IMR-90 (cell line): ENCODE results near the gene CCL13. TPM values are rescaled to one million over a fixed set of nuclear protein-coding genes. Genes with fewer than 3 reads are reported as not detected.

ENCODE experiments used
- ATAC-seq: fragments of 200-7000 bp; cut with Tn5 transposase; 2 replicates; pipeline ENCODE4 v1.9.1; 2020; ENCODE audit warnings: low read depth, mild to moderate bottlenecking, moderate library complexity
- BruUV-seq: library from RNA; stranded (reverse); fragments of 400-500 nt; replicated peaks from 2 replicates; lab custom pipeline; 2021; lab: Mats Ljungman, UMichigan
- CTCF ChIA-PET: fragments of 300-600 bp; formaldehyde crosslinking; extraction: SDS; loops from one replicate; lab custom pipeline; 2021; ENCODE audit warnings: antibody characterized with exemption; lab: Yijun Ruan, JAX
- POLR2A ChIA-PET: fragments of 300-600 bp; sonication (Branson Sonifier 250); formaldehyde crosslinking; loops from one replicate; lab custom pipeline; 2022; ENCODE audit warnings: antibody characterized with exemption; ENCODE audit not compliant: unreplicated experiment; lab: Charles Lee
- DNase-seq: peaks from one replicate; pipeline ENCODE4 v3.0.0; 2013
- H2AFZ ChIP-seq: replicated peaks from 2 replicates; pipeline ENCODE3; 2013; ENCODE audit warnings: low read length, mild to moderate bottlenecking; ENCODE audit not compliant: poor library complexity
- H2AK5ac ChIP-seq: 2 replicates; pipeline ENCODE4 v1.6.1; 2013; ENCODE audit warnings: low read depth, low read length, inconsistent platforms
- H2AK9ac ChIP-seq: replicated peaks from 2 replicates; pipeline ENCODE3; 2013; ENCODE audit warnings: mild to moderate bottlenecking, low read depth, low read length, moderate library complexity; ENCODE audit not compliant: poor library complexity
- H2BK120ac ChIP-seq: 2 replicates; pipeline ENCODE4 v1.6.1; 2013; ENCODE audit warnings: low read depth, low read length, inconsistent platforms
- H2BK15ac ChIP-seq: 3 replicates; pipeline ENCODE4 v1.6.1; 2013; ENCODE audit warnings: low read depth, low read length, inconsistent platforms
- H2BK20ac ChIP-seq: 2 replicates; pipeline ENCODE4 v1.6.1; 2013; ENCODE audit warnings: low read depth, mild to moderate bottlenecking, inconsistent platforms, low read length, moderate library complexity
- H2BK5ac ChIP-seq: 2 replicates; pipeline ENCODE4 v1.6.1; 2013; ENCODE audit warnings: mild to moderate bottlenecking, low read depth, low read length, inconsistent platforms; ENCODE audit not compliant: poor library complexity, severe bottlenecking
- H3K14ac ChIP-seq: replicated peaks from 2 replicates; pipeline ENCODE4 v1.6.1; 2013; ENCODE audit warnings: low read depth, low read length, inconsistent platforms
- H3K18ac ChIP-seq: 2 replicates; pipeline ENCODE4 v1.6.1; 2013; ENCODE audit warnings: low read depth, low read length, control low read depth
- H3K23ac ChIP-seq: 2 replicates; pipeline ENCODE4 v1.6.1; 2013; ENCODE audit warnings: low read depth, low read length, inconsistent platforms
- H3K27ac ChIP-seq: 2 replicates; pipeline ENCODE4 v1.5.1; 2013; ENCODE audit warnings: mild to moderate bottlenecking, control low read depth, low read length; ENCODE audit not compliant: insufficient read depth
- H3K27me3 ChIP-seq: 2 replicates; pipeline ENCODE4 v1.6.1; 2013; ENCODE audit warnings: low read length; ENCODE audit not compliant: control insufficient read depth, insufficient read depth
- H3K36me3 ChIP-seq: 2 replicates; pipeline ENCODE4 v1.6.1; 2013; ENCODE audit warnings: low read length, mixed read lengths; ENCODE audit not compliant: control insufficient read depth, insufficient read depth
- H3K4ac ChIP-seq: 2 replicates; pipeline ENCODE4 v1.6.1; 2013; ENCODE audit warnings: low read depth, low read length, inconsistent platforms
- H3K4me1 ChIP-seq: 2 replicates; pipeline ENCODE4 v1.6.1; 2013; ENCODE audit warnings: low read length, mixed read lengths; ENCODE audit not compliant: control insufficient read depth, insufficient read depth
- H3K4me2 ChIP-seq: 2 replicates; pipeline ENCODE4 v1.6.1; 2013; ENCODE audit warnings: low read depth, mild to moderate bottlenecking, control low read depth, low read length, moderate library complexity
- H3K4me3 ChIP-seq: 2 replicates; pipeline ENCODE4 v1.5.1; 2013; ENCODE audit warnings: low read depth, mild to moderate bottlenecking, control low read depth, low read length, moderate library complexity; ENCODE audit not compliant: insufficient read depth
- H3K56ac ChIP-seq: 2 replicates; pipeline ENCODE4 v1.6.1; 2013; ENCODE audit warnings: low read length, inconsistent platforms; ENCODE audit not compliant: insufficient read depth; ENCODE audit errors: extremely low read depth
- H3K79me1 ChIP-seq, 2 experiments: 2 replicates each; pipeline ENCODE4 v1.6.1; 2013; ENCODE audit warnings: low read length in 2 of 2, inconsistent platforms in 1 of 2, low read depth in 1 of 2
- H3K9ac ChIP-seq: 2 replicates; pipeline ENCODE4 v1.6.1; 2013; ENCODE audit warnings: low read depth, low read length, control low read depth
- H3K9me1 ChIP-seq: 2 replicates; pipeline ENCODE4 v1.6.1; 2013; ENCODE audit warnings: low read length, inconsistent platforms; ENCODE audit not compliant: insufficient read depth
- H3K9me3 ChIP-seq: 2 replicates; pipeline ENCODE4 v1.6.1; 2013; ENCODE audit warnings: low read length; ENCODE audit not compliant: control insufficient read depth, insufficient read depth
- H4K20me1 ChIP-seq: 2 replicates; pipeline ENCODE4 v1.6.1; 2013; ENCODE audit warnings: low read length, inconsistent platforms; ENCODE audit not compliant: insufficient read depth
- H4K5ac ChIP-seq: 2 replicates; pipeline ENCODE4 v1.6.1; 2013; ENCODE audit warnings: mild to moderate bottlenecking, low read depth, low read length, control low read depth
- H4K8ac ChIP-seq, 2 experiments: 2 replicates each; pipeline ENCODE4 v1.6.1; 2013; ENCODE audit warnings: low read depth in 2 of 2, low read length in 2 of 2, control low read depth in 1 of 2, inconsistent platforms in 1 of 2
- H4K91ac ChIP-seq: 2 replicates; pipeline ENCODE4 v1.6.1; 2013; ENCODE audit warnings: low read depth, low read length, inconsistent platforms; ENCODE audit not compliant: insufficient read depth
- BHLHE40 ChIP-seq: fragments of 150-350 bp; IDR thresholded peaks from 2 replicates; pipeline ENCODE4 v1.6.1; 2016; ENCODE audit warnings: mild to moderate bottlenecking, low read depth, low read length
- CEBPB ChIP-seq: IDR thresholded peaks from 2 replicates; pipeline ENCODE4 v1.6.1; 2012; ENCODE audit warnings: low read depth, low read length, improper control_type of control experiment
- CHD1 ChIP-seq: IDR thresholded peaks from 2 replicates; pipeline ENCODE4 v1.6.1; 2012; ENCODE audit warnings: low read depth, low read length, improper control_type of control experiment
- CTCF ChIP-seq: conservative IDR thresholded peaks from 2 replicates; pipeline ENCODE4 v1.5.1; 2012; ENCODE audit warnings: mild to moderate bottlenecking, low read depth, low read length, improper control_type of control experiment
- ELK1 ChIP-seq: fragments of 150-350 bp; IDR thresholded peaks from 2 replicates; pipeline ENCODE4 v1.6.1; 2016; ENCODE audit warnings: low read depth, mild to moderate bottlenecking, low read length, moderate library complexity, borderline replicate concordance
- FOS ChIP-seq: fragments of 150-350 bp; IDR thresholded peaks from 2 replicates; pipeline ENCODE4 v1.6.1; 2016; ENCODE audit warnings: low read depth, low read length
- MAFK ChIP-seq: IDR thresholded peaks from 2 replicates; pipeline ENCODE4 v1.6.1; 2012; ENCODE audit warnings: low read depth, low read length, improper control_type of control experiment
- MAZ ChIP-seq: IDR thresholded peaks from 2 replicates; pipeline ENCODE4 v1.6.1; 2012; ENCODE audit warnings: low read depth, mild to moderate bottlenecking, low read length, improper control_type of control experiment, moderate library complexity, borderline replicate concordance
- MXI1 ChIP-seq: IDR thresholded peaks from 2 replicates; pipeline ENCODE4 v1.6.1; 2012; ENCODE audit warnings: low read depth, mild to moderate bottlenecking, low read length, moderate library complexity, borderline replicate concordance
- NFE2L2 ChIP-seq: fragments of 150-350 bp; IDR thresholded peaks from 2 replicates; pipeline ENCODE4 v1.6.1; 2016; ENCODE audit warnings: low read depth, mild to moderate bottlenecking, low read length
- POLR2A ChIP-seq: IDR thresholded peaks from 2 replicates; pipeline ENCODE4 v1.6.1; 2012; ENCODE audit warnings: mild to moderate bottlenecking, low read depth, low read length
- RAD21 ChIP-seq: IDR thresholded peaks from 2 replicates; pipeline ENCODE4 v1.6.1; 2012; ENCODE audit warnings: low read length, improper control_type of control experiment
- RCOR1 ChIP-seq: IDR thresholded peaks from 2 replicates; pipeline ENCODE4 v1.6.1; 2012; ENCODE audit warnings: mild to moderate bottlenecking, low read length, improper control_type of control experiment; ENCODE audit not compliant: insufficient replicate concordance
- RFX5 ChIP-seq: IDR thresholded peaks from 2 replicates; pipeline ENCODE4 v1.8.0; 2012; ENCODE audit warnings: low read depth, mild to moderate bottlenecking, low read length, moderate library complexity
- SMC3 ChIP-seq: fragments of 150-350 bp; IDR thresholded peaks from 2 replicates; pipeline ENCODE4 v1.6.1; 2016; ENCODE audit warnings: low read depth, mild to moderate bottlenecking, antibody characterized with exemption, low read length, moderate library complexity
- USF2 ChIP-seq: fragments of 150-350 bp; IDR thresholded peaks from 2 replicates; pipeline ENCODE4 v1.6.1; 2017; ENCODE audit warnings: mild to moderate bottlenecking, antibody characterized with exemption, low read length, low read depth
- WGBS, 2 experiments: methylation state at CpG; one replicate each; pipeline versions ENCODE4 v1.1.5 to v1.1.7; 2013; ENCODE audit warnings: missing lambda C conversion rate in 2 of 2; ENCODE audit not compliant: insufficient read length in 1 of 2; ENCODE audit errors: extremely low coverage in 2 of 2; 5-methylcytosine and 5-hydroxymethylcytosine counted together
- dilution Hi-C: fragments of 300-500 bp; cut with HindIII; formaldehyde crosslinking; loops from one replicate; pipeline ENCODE4 v1.14.3; 2018; ENCODE audit warnings: low sequenced_read_pairs; ENCODE audit not compliant: unreplicated experiment
- in situ Hi-C: fragments of 300-500 bp; cut with MboI; formaldehyde crosslinking; loops from 3 replicates; pipeline ENCODE4 v1.14.3; 2019; ENCODE audit warnings: low sequenced_read_pairs, inconsistent platforms, mixed read lengths
- intact Hi-C: fragments of 100-400 bp; cut with micrococcal nuclease; formaldehyde crosslinking; loops from 2 replicates; pipeline ENCODE4 v1.10.0; 2022
- polyA plus RNA-seq, 3 experiments: library from polyadenylated mRNA; depleted of rRNA; stranded (reverse); fragments of >200 nt; gene quantifications; 2 replicates each; pipeline ENCODE4 v1.2.3, GENCODE V29; 2012; ENCODE audit warnings: low replicate concordance in 1 of 3
- total RNA-seq: library from RNA; depleted of rRNA; stranded (reverse); fragments of >200 nt; gene quantifications from 2 replicates; pipeline ENCODE4 v1.2.3, GENCODE V29; 2012

The CCL13 gene
- total and polyA plus RNA-seq, 2 of the 4 experiments (the other 2 are of a cell fraction) = 0.18 TPM; not detected in 1

GRCh38 chr17:34383216-34383615 lies 26.9 kb downstream of the CCL13 start:
- no peaks in the 10 kb centered on the region for H3K79me1 ChIP-seq
- BruUV-seq = no TSS peak
- no peak overlapping the region for H3K14ac ChIP-seq

More at GRCh38 chr17:34383216-34383615, 26.9 kb downstream of the CCL13 start:
- no peak overlapping the region for H3K4me3 ChIP-seq
- intact Hi-C loops = no loop called here
- H2BK120ac ChIP-seq = no peak overlapping the region
- in situ Hi-C loops = no loop called here
- H3K27ac ChIP-seq = no peak overlapping the region
- 53% methylated on average over 2 of the region's 3 CpGs; no CpG with 5 or more reads in 1 of the 2 experiments for WGBS, 2 experiments
- H2AK9ac ChIP-seq = no peak overlapping the region
- H2BK20ac ChIP-seq = no peak overlapping the region
- no peak overlapping the region for H3K23ac ChIP-seq
- peaks cover 3% of the 10 kb centered on the region; the same call in 1 of the 2 replicates for H3K27me3 ChIP-seq
- POLR2A ChIA-PET = no interaction called here
- H2BK15ac ChIP-seq = no peak overlapping the region
- dilution Hi-C loops = no loop called here
- H3K4ac ChIP-seq = no peak overlapping the region
- H3K4me2 ChIP-seq = no peak overlapping the region
- no peaks in the 10 kb centered on the region for H3K36me3 ChIP-seq
- H3K56ac ChIP-seq = no peak overlapping the region
- no peak overlapping the region for H3K9ac ChIP-seq
- no peak for TF ChIP-seq MAFK
- no peak for TF ChIP-seq ELK1
- no peak for TF ChIP-seq CTCF
- TF ChIP-seq MAZ = no peak
- TF ChIP-seq MXI1 = no peak
- no peak for TF ChIP-seq USF2
- no peak for TF ChIP-seq BHLHE40
- no peak for TF ChIP-seq RAD21
- TF ChIP-seq SMC3 = no peak
- no peak for TF ChIP-seq POLR2A
- TF ChIP-seq RCOR1 = no peak
- no peak for TF ChIP-seq CHD1
- no peak for TF ChIP-seq CEBPB
- no peak for TF ChIP-seq RFX5
- no peak for TF ChIP-seq FOS
- TF ChIP-seq NFE2L2 = no peak
- no peak overlapping the region for H2BK5ac ChIP-seq
- no peaks in the 10 kb centered on the region for H3K9me3 ChIP-seq
- peaks cover 8% of the 10 kb centered on the region for H3K4me1 ChIP-seq
- no peaks in the 10 kb centered on the region; the same call in 1 of the 2 replicates for H3K9me1 ChIP-seq
- ATAC-seq (no peak), DNase-seq (no peak)
- no peak overlapping the region for H2AFZ ChIP-seq
- CTCF ChIA-PET = no interaction called here
- no peaks in the 10 kb centered on the region for H4K20me1 ChIP-seq
- no peak overlapping the region for H3K18ac ChIP-seq
- no peak overlapping the region for H2AK5ac ChIP-seq
- no peak overlapping the region for H4K8ac ChIP-seq
- no peak overlapping the region for H4K91ac ChIP-seq
- H4K5ac ChIP-seq = no peak overlapping the region
